Measurements from ENCODE around the gene BTBD10. TPM values are rescaled to one million over a fixed set of nuclear protein-coding genes. Genes with fewer than 3 reads are reported as not detected.

The BTBD10 gene
- total RNA-seq, 4 donors from 2014 or later = 26.9 to 36.6 (median 35.3) TPM

DNA sequence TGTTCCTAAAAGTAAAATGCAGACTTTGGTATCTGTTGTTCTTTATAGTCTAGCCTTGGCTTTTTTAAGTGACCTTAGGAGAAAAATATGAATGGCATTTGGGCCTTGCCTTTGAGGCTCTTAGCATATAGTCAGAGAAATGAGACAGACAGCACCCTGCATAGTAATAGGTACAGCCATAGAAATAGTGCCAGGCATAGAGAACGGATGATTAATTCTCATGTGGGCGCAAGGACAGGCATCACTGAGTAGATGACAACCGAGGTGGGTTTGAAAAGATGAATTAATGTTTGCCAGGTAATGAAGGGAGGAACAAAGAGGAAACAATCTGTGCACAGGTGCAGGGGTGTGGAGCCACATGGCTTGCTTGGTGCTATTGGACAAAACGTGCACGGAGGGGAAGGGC lies 95.0 kb downstream of the BTBD10 start:
- Histone ChIP-seq H3K27ac (no peak overlapping the region), H3K4me3 (replicated peaks in 1 of 3) (no peak overlapping the region), H3K36me3 (peaks cover 41 to 64% of the 10 kb centered on the region in 2 donors), H3K9me3 (no peaks in the 10 kb centered on the region), H3K27me3 (no peaks in the 10 kb centered on the region), H3K4me1 (no peaks in the 10 kb centered on the region)
- intact Hi-C loops (cut with DNase I) = no loop called here
- TF ChIP-seq POLR2A (IDR thresholded peaks at IDR 0.05) = no peak
- TF ChIP-seq, protein P1, sequence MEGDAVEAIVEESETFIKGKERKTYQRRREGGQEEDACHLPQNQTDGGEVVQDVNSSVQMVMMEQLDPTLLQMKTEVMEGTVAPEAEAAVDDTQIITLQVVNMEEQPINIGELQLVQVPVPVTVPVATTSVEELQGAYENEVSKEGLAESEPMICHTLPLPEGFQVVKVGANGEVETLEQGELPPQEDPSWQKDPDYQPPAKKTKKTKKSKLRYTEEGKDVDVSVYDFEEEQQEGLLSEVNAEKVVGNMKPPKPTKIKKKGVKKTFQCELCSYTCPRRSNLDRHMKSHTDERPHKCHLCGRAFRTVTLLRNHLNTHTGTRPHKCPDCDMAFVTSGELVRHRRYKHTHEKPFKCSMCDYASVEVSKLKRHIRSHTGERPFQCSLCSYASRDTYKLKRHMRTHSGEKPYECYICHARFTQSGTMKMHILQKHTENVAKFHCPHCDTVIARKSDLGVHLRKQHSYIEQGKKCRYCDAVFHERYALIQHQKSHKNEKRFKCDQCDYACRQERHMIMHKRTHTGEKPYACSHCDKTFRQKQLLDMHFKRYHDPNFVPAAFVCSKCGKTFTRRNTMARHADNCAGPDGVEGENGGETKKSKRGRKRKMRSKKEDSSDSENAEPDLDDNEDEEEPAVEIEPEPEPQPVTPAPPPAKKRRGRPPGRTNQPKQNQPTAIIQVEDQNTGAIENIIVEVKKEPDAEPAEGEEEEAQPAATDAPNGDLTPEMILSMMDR (IDR thresholded peaks at IDR 0.05) = no peak
- no peak for DNase-seq
- WGBS, 2 donors = 81 to 90% methylated on average over 5 of the region's 5 CpGs

GRCh38 chr11:13367115-13367514 lies 95.9 kb downstream of the BTBD10 start:
- Histone ChIP-seq H3K27ac (no peak overlapping the region), H3K27me3 (no peaks in the 10 kb centered on the region), H3K4me3 (replicated peaks in 1 of 3) (no peak overlapping the region), H3K9me3 (no peaks in the 10 kb centered on the region), H3K36me3 (peaks cover 31 to 57% of the 10 kb centered on the region in 2 donors), H3K4me1 (peaks cover 0 to 2% of the 10 kb centered on the region in 2 donors)
- no peak for DNase-seq
- TF ChIP-seq POLR2A (IDR thresholded peaks at IDR 0.05) = no peak
- TF ChIP-seq, protein P1 (IDR thresholded peaks at IDR 0.05) = no peak
- WGBS, 2 donors = 96 to 97% methylated on average over 4 of the region's 4 CpGs
- intact Hi-C loops (cut with DNase I) = no loop called here

- H3K27me3 ChIP-seq = no peaks in the 10 kb centered on the region
- no peak for TF ChIP-seq POLR2A (IDR thresholded peaks at IDR 0.05)
- TF ChIP-seq, protein P1 (IDR thresholded peaks at IDR 0.05) = no peak
- intact Hi-C loops (cut with DNase I) = no loop called here
- peaks cover 27 to 53% of the 10 kb centered on the region in 2 donors for H3K36me3 ChIP-seq
- 93 to 95% methylated on average over 7 of the region's 7 CpGs for whole genome bisulfite sequencing, 2 donors
- no peak for DNase-seq
- H3K4me3 ChIP-seq (replicated peaks in 1 of 3) = no peak overlapping the region
- H3K27ac ChIP-seq = no peak overlapping the region
- H3K9me3 ChIP-seq = no peaks in the 10 kb centered on the region
- peaks cover 1 to 9% of the 10 kb centered on the region in 2 donors for H3K4me1 ChIP-seq
Measured at GRCh38 chr11:13366266-13367026, 96.6 kb downstream of the BTBD10 start.

GRCh38 chr11:13364388-13364787 lies 98.6 kb downstream of the BTBD10 start:
- Histone ChIP-seq H3K27ac (no peak overlapping the region), H3K36me3 (peaks cover 18 to 42% of the 10 kb centered on the region in 2 donors), H3K4me3 (replicated peaks in 1 of 3) (no peak overlapping the region), H3K9me3 (no peaks in the 10 kb centered on the region), H3K4me1 (peaks cover 8 to 19% of the 10 kb centered on the region in 2 donors), H3K27me3 (no peaks in the 10 kb centered on the region)
- TF ChIP-seq, protein P1 (IDR thresholded peaks at IDR 0.05) = no peak
- no peak for TF ChIP-seq POLR2A (IDR thresholded peaks at IDR 0.05)
- intact Hi-C loops (cut with DNase I) = no loop called here
- DNase-seq = no peak
- 63 to 74% methylated on average over 2 of the region's 2 CpGs for WGBS, 2 donors

DNA sequence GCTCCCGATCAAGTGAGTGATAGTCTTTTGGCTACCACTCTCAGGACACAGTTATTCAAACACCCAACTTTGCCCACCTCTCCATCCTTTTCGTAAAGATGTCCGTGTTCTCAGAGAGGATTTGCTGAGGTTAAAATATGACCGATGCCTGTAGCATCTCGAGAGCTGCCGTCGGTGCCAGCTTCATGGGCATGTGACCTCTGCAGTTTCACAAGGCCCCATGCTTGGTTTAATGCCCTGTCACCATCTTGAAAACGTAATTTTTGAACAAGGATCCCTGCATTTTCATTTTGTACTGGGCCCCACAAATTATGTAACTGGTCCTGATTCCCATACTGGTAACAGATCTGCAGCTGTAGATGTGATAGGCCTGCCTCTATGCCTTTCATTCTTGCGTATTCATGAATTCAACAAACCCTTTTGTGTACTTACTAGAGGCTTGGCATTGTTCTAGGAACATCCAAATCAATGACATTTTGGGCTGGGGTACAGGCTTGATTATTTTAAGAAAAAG lies 100.4 kb downstream of the BTBD10 start:
- H3K4me3 ChIP-seq (replicated peaks in 1 of 3) = no peak overlapping the region
- TF ChIP-seq, protein P1 (IDR thresholded peaks at IDR 0.05) = no peak
- no peak for TF ChIP-seq POLR2A (IDR thresholded peaks at IDR 0.05)
- H3K9me3 ChIP-seq = no peaks in the 10 kb centered on the region
- no peak overlapping the region for H3K27ac ChIP-seq
- 97% methylated on average over 9 of the region's 9 CpGs for WGBS, 2 donors
- no peaks in the 10 kb centered on the region for H3K27me3 ChIP-seq
- intact Hi-C loops (cut with DNase I) = no loop called here
- DNase-seq = no peak
- H3K4me1 ChIP-seq = peaks cover 8 to 19% of the 10 kb centered on the region in 2 donors
- H3K36me3 ChIP-seq = peaks cover 20 to 43% of the 10 kb centered on the region in 2 donors
